ENCODE data around the gene DBI. TPM values are rescaled to one million over a fixed set of nuclear protein-coding genes. Genes with fewer than 3 reads are reported as not detected.

The DBI gene
- 122 and 186 TPM in 2 replicates for total RNA-seq

DNA sequence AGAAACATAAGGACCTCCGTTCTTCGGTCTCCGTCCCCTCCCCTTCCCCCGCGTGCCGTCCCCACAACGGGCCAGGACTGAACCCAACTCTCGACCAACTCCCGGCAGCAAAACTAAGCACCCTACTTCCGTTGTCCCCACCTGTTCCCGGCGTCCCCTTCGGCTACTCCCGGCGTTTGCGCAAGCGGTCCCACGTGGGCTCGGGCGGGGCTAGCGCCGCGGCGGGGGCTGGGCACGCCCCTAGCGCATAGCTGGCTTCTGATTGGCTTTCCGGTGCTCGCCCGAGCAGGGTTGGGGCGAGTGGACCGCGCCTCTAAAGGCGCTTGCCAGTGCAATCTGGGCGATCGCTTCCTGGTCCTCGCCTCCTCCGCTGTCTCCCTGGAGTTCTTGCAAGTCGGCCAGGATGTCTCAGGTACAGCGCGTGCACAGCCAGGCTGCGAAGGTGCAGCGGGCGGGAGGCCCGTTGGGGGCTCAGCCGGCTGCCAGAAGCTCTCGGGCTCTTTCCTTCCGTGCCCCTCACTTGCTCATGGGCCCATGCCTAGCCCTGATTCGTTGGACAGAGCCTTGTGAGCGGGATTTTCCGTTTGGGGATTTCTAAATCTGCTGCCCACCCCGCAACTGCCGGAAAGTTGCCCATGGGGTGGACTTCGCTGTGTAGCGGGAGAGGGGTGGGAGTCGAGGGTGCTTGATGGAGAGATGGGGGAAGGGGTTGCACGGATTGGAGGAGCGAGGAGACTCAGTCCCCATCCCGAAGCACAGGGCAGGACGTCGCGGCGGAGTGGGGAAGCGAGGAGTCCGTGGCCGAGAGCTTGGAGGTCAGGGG, at the start of gene DBI, which contains the start of gene C2orf76:
TSS of gene DBI (plus strand) at position 329 of the 823 bp plus-strand sequence. CDS start at position 404, 75 bp downstream.
TSS of gene C2orf76 (minus strand) at position 186 of the 823 bp plus-strand sequence. CDS start 26,875 bp downstream, outside the sequence.

Other genes with a start within 250 kb of the DBI start
- not detected in 2 replicates for gene C1QL2, start 208.2 kb upstream of the DBI start, total RNA-seq
- gene STEAP3, start 143.1 kb upstream of the DBI start, total RNA-seq, result 3.1 and 5.0 TPM in 2 replicates
- 10.9 and 27.4 TPM in 2 replicates for gene C2orf76, start 143 bp upstream of the DBI start, total RNA-seq
- 2.9 and 7.6 TPM in 2 replicates for gene TMEM37, start 64.9 kb downstream of the DBI start, total RNA-seq
- gene SCTR, start 157.5 kb downstream of the DBI start, total RNA-seq, result not detected in 2 replicates
- gene CFAP221, start 177.5 kb downstream of the DBI start, total RNA-seq, result 0.16 TPM in 1 of 2 replicates, not detected in the other

All from cardiac atrium fibroblast (primary cell).